Adrenal gland (tissue), 5 donors: Measurements from ENCODE around the gene CFLAR.

Source experiments
- POLR2A ChIP-seq, 2 donors: fragments of 450-650 bp; IDR thresholded peaks; one replicate each; pipeline ENCODE4 v1.6.1; 2017; ENCODE audit warnings: antibody characterized with exemption in 2 of 2, mild to moderate bottlenecking in 2 of 2, moderate library complexity in 1 of 2
- TF ChIP-seq, protein P1 (sequence below), 6 experiments: fragments of 450-650 bp in 4 of 6; fragments of 200-600 bp in 2 of 6; sonication (generic) in 1 of 6; IDR thresholded peaks; 1 replicate in 5 of 6; 2 replicates in 1 of 6; pipeline versions ENCODE4 v1.5.1 to v1.8.0; 2016 to 2021; ENCODE audit warnings: antibody characterized with exemption in 6 of 6, mild to moderate bottlenecking in 2 of 6, moderate library complexity in 1 of 6
- donor health status: DM: no; HTN: no; CAD: no.

DNA sequence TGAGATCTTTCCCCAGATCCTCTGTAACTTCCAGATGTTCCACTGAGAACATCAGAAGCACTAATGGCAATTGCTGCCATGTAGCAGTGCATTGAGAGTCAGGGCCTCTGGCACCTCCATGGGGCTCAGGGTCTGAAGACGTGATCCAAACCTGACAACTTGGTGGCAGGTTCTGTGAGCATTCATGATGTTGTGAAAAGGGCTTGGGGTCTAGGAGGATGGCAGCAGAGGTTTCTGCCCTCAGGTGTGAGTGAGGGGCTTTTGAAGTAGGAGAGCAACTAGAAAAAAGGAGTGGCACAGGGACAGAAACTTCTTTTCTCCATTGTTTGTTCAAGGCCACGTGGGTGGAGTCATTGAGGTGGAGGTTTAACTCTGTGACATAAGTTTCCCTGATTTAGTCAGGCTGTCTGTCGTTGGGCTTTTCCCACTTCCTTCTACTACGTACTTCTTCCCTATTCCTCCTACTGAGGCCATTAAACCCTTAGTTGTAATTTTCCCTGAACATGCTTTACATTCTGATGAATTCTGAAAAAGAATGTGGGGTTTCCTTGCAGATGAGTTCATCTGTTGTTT lies 13.1 kb downstream of the CFLAR start:
- TF ChIP-seq, protein P1, sequence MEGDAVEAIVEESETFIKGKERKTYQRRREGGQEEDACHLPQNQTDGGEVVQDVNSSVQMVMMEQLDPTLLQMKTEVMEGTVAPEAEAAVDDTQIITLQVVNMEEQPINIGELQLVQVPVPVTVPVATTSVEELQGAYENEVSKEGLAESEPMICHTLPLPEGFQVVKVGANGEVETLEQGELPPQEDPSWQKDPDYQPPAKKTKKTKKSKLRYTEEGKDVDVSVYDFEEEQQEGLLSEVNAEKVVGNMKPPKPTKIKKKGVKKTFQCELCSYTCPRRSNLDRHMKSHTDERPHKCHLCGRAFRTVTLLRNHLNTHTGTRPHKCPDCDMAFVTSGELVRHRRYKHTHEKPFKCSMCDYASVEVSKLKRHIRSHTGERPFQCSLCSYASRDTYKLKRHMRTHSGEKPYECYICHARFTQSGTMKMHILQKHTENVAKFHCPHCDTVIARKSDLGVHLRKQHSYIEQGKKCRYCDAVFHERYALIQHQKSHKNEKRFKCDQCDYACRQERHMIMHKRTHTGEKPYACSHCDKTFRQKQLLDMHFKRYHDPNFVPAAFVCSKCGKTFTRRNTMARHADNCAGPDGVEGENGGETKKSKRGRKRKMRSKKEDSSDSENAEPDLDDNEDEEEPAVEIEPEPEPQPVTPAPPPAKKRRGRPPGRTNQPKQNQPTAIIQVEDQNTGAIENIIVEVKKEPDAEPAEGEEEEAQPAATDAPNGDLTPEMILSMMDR (IDR thresholded peaks at IDR 0.05): no peak
- no peak for TF ChIP-seq POLR2A (IDR thresholded peaks at IDR 0.05)
